ENCODE measurements around the gene PDE1A. TPM values are rescaled to one million over a fixed set of nuclear protein-coding genes. Genes with fewer than 3 reads are reported as not detected.

Gene PDE1A
- total RNA-seq, 1 experiment from 2014 or later: 0.15 TPM

DNA sequence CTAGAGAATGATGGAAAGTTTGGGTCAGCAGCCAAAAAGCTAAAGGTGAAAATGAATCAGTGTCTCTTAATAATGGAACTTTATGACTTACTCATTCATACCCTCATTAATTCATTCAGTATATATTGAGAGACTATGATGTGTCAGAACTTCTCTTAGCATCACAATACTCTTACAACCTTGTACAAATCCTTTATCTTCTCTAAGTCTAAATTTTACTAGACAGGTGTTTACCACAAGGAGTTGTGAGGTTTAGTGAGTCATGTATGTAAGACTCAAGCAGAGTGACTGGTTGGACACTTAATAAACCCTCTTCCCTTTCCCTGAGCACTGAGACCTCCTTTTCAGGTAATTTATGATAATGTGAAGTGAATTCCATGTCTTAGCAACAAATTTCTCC, 311.6 kb downstream of the PDE1A start:
- H4K20me1 ChIP-seq (ENCODE audit: insufficient read depth, low read depth, low read length): no peaks in the 10 kb centered on the region
- H3K9ac ChIP-seq (ENCODE audit: low read length): no peak overlapping the region
- no peaks in the 10 kb centered on the region for H3K36me3 ChIP-seq (ENCODE audit: insufficient read depth, low read length)
- H3K9me3 ChIP-seq (ENCODE audit: low read length): no peaks in the 10 kb centered on the region
- no peak overlapping the region for H2AFZ ChIP-seq (ENCODE audit: low read length)
- H3K4me3 ChIP-seq (ENCODE audit: low read length): no peak overlapping the region
- H3K4me1 ChIP-seq (ENCODE audit: low read length): no peaks in the 10 kb centered on the region
- H3K9me2 ChIP-seq (replicated peaks; ENCODE audit: insufficient read depth, low read length): no peaks in the 10 kb centered on the region
- H3K4me2 ChIP-seq (ENCODE audit: low read depth, low read length, poor library complexity, severe bottlenecking): no peak overlapping the region
- DNase-seq: no peak
- no peak overlapping the region for H3K27ac ChIP-seq (ENCODE audit: low read length)
- no peaks in the 10 kb centered on the region for H3K27me3 ChIP-seq (ENCODE audit: low read length)
- no peaks in the 10 kb centered on the region for H3K79me2 ChIP-seq (ENCODE audit: low read length)

DNA sequence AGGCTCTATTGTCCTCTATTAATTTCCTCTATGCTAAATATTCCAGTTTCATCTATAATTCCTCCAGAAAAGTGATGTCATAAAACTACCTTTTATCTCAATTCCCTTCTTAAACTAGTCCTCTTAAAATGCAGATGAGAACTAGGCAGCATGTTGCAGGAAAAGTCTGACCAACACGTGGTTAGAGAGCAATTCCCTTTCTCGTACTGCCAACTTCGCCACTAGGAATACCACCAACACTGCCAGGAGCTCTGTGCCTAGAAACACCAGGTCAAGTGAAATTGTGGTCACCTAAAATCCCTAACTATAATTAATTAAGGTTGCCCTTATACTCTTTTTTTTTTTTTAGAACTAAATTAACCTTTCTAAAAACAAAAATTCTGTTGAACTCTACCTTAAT, 313.5 kb downstream of the PDE1A start:
- no peak overlapping the region for H3K4me2 ChIP-seq (ENCODE audit: low read depth, low read length, poor library complexity, severe bottlenecking)
- H4K20me1 ChIP-seq (ENCODE audit: insufficient read depth, low read depth, low read length): no peaks in the 10 kb centered on the region
- no peaks in the 10 kb centered on the region for H3K27me3 ChIP-seq (ENCODE audit: low read length)
- H3K27ac ChIP-seq (ENCODE audit: low read length): no peak overlapping the region
- H3K4me1 ChIP-seq (ENCODE audit: low read length): no peaks in the 10 kb centered on the region
- no peaks in the 10 kb centered on the region for H3K79me2 ChIP-seq (ENCODE audit: low read length)
- H3K9ac ChIP-seq (ENCODE audit: low read length): no peak overlapping the region
- H2AFZ ChIP-seq (ENCODE audit: low read length): no peak overlapping the region
- H3K36me3 ChIP-seq (ENCODE audit: insufficient read depth, low read length): no peaks in the 10 kb centered on the region
- DNase-seq: no peak
- no peaks in the 10 kb centered on the region for H3K9me3 ChIP-seq (ENCODE audit: low read length)
- H3K4me3 ChIP-seq (ENCODE audit: low read length): no peak overlapping the region
- H3K9me2 ChIP-seq (replicated peaks; ENCODE audit: insufficient read depth, low read length): no peaks in the 10 kb centered on the region

DNA sequence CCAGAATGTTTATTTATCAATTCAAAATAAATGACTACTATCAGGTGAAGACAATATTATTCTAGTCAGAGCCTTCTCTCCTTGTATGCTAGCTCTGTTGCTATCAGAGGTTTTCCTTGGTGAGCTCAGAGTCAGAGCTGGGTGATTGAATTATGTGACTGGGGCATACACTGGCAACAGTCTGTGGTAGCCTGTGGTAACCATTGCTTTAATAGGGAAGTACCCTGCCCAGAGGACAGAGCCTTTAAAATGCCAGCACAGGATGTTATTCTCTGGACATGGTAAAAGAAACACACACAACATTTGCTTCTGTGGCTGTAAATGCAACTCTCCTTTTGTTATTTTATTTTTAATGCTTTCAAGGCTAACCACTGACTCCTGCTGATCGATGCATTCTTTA, 316.5 kb downstream of the PDE1A start:
- no peak overlapping the region for H3K27ac ChIP-seq (ENCODE audit: low read length)
- no peak overlapping the region for H3K4me2 ChIP-seq (ENCODE audit: low read depth, low read length, poor library complexity, severe bottlenecking)
- H3K27me3 ChIP-seq (ENCODE audit: low read length): no peaks in the 10 kb centered on the region
- no peaks in the 10 kb centered on the region for H3K9me2 ChIP-seq (replicated peaks; ENCODE audit: insufficient read depth, low read length)
- no peaks in the 10 kb centered on the region for H3K4me1 ChIP-seq (ENCODE audit: low read length)
- H2AFZ ChIP-seq (ENCODE audit: low read length): no peak overlapping the region
- no peak for DNase-seq
- H3K4me3 ChIP-seq (ENCODE audit: low read length): no peak overlapping the region
- no peaks in the 10 kb centered on the region for H3K9me3 ChIP-seq (ENCODE audit: low read length)
- H4K20me1 ChIP-seq (ENCODE audit: insufficient read depth, low read depth, low read length): no peaks in the 10 kb centered on the region
- H3K36me3 ChIP-seq (ENCODE audit: insufficient read depth, low read length): no peaks in the 10 kb centered on the region
- no peaks in the 10 kb centered on the region for H3K79me2 ChIP-seq (ENCODE audit: low read length)
- H3K9ac ChIP-seq (ENCODE audit: low read length): no peak overlapping the region

DNA sequence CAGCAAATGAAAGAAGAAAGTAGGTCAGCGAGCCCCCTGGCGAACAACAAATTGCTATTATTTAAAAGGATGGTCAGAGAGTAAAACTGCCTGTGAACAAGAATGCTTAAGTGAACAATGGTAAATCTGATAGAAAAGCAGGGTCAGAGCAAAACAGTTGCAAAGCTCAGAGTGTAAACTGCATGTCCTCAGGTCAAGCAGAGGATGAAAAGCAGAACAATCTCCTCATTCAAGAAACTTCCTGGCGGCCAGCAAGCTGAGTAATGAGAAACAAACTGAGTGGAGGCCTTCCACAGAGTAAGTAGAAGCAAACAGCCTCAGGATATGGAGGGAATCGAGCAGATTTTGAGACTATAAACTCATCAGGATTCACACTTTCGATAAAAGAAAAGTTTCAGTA, 323.3 kb downstream of the PDE1A start:
- Histone ChIP-seq H3K36me3 (ENCODE audit: insufficient read depth, low read length) (no peaks in the 10 kb centered on the region), H2AFZ (ENCODE audit: low read length) (no peak overlapping the region), H3K4me2 (ENCODE audit: low read depth, low read length, poor library complexity, severe bottlenecking) (no peak overlapping the region), H4K20me1 (ENCODE audit: insufficient read depth, low read depth, low read length) (no peaks in the 10 kb centered on the region), H3K4me3 (ENCODE audit: low read length) (no peak overlapping the region), H3K9me3 (ENCODE audit: low read length) (no peaks in the 10 kb centered on the region), H3K9me2 (replicated peaks; ENCODE audit: insufficient read depth, low read length) (no peaks in the 10 kb centered on the region), H3K79me2 (ENCODE audit: low read length) (no peaks in the 10 kb centered on the region), H3K27me3 (ENCODE audit: low read length) (no peaks in the 10 kb centered on the region), H3K9ac (ENCODE audit: low read length) (no peak overlapping the region), H3K4me1 (ENCODE audit: low read length) (no peaks in the 10 kb centered on the region), H3K27ac (ENCODE audit: low read length) (no peak overlapping the region)
- no peak for DNase-seq

DNA sequence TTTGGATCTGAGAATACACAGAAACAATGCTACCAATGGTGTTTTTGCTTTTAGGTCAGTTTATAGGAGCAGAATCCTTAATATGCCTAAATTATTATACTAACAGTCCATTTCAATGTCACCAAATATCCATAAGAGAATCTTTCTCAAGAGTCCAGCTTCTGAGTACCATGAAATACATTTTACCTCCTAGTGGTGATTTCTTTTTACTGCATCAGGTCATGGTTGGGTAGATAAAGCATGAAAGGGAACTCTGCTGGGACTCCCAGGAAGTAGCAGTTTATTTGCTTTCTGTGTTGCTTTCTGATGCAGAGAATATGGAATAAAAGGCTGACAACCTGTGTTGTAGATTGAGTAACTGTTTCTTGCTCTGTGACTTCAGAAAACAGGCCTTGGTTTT, 325.6 kb downstream of the PDE1A start:
- H3K4me2 ChIP-seq (ENCODE audit: low read depth, low read length, poor library complexity, severe bottlenecking): no peak overlapping the region
- no peak overlapping the region for H3K9ac ChIP-seq (ENCODE audit: low read length)
- H3K79me2 ChIP-seq (ENCODE audit: low read length): no peaks in the 10 kb centered on the region
- H2AFZ ChIP-seq (ENCODE audit: low read length): no peak overlapping the region
- no peaks in the 10 kb centered on the region for H3K27me3 ChIP-seq (ENCODE audit: low read length)
- H3K27ac ChIP-seq (ENCODE audit: low read length): no peak overlapping the region
- H3K4me1 ChIP-seq (ENCODE audit: low read length): peaks cover 4% of the 10 kb centered on the region
- DNase-seq: peak; percentile 52
- H3K4me3 ChIP-seq (ENCODE audit: low read length): no peak overlapping the region
- no peaks in the 10 kb centered on the region for H3K36me3 ChIP-seq (ENCODE audit: insufficient read depth, low read length)
- H4K20me1 ChIP-seq (ENCODE audit: insufficient read depth, low read depth, low read length): no peaks in the 10 kb centered on the region
- no peaks in the 10 kb centered on the region for H3K9me3 ChIP-seq (ENCODE audit: low read length)
- H3K9me2 ChIP-seq (replicated peaks; ENCODE audit: insufficient read depth, low read length): no peaks in the 10 kb centered on the region

DNA sequence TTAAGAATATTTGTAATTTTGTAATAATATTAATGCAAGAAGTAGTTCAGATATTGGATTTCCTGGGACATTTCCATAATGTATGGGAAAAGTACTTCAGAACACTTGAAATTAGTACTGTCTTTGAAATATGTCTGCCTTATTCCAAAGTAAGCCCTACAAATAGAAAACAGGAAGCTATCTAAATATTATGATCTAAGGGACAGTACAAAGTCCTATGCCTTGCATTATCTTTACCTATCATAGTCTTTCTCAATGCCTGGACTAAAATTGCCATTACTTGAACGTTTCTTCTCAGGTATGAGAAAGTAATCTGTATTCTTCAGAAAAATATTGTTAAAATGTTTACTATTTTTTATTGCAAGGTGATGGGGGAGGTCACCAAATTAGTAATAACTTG, 328.2 kb downstream of the PDE1A start:
- H3K9me3 ChIP-seq (ENCODE audit: low read length): no peaks in the 10 kb centered on the region
- no peak for DNase-seq
- H3K4me1 ChIP-seq (ENCODE audit: low read length): peaks cover 4% of the 10 kb centered on the region
- H3K36me3 ChIP-seq (ENCODE audit: insufficient read depth, low read length): no peaks in the 10 kb centered on the region
- no peaks in the 10 kb centered on the region for H3K9me2 ChIP-seq (replicated peaks; ENCODE audit: insufficient read depth, low read length)
- H3K27ac ChIP-seq (ENCODE audit: low read length): no peak overlapping the region
- H2AFZ ChIP-seq (ENCODE audit: low read length): no peak overlapping the region
- no peak overlapping the region for H3K4me3 ChIP-seq (ENCODE audit: low read length)
- no peaks in the 10 kb centered on the region for H3K79me2 ChIP-seq (ENCODE audit: low read length)
- no peak overlapping the region for H3K4me2 ChIP-seq (ENCODE audit: low read depth, low read length, poor library complexity, severe bottlenecking)
- H4K20me1 ChIP-seq (ENCODE audit: insufficient read depth, low read depth, low read length): no peaks in the 10 kb centered on the region
- no peak overlapping the region for H3K9ac ChIP-seq (ENCODE audit: low read length)
- H3K27me3 ChIP-seq (ENCODE audit: low read length): no peaks in the 10 kb centered on the region

DNA sequence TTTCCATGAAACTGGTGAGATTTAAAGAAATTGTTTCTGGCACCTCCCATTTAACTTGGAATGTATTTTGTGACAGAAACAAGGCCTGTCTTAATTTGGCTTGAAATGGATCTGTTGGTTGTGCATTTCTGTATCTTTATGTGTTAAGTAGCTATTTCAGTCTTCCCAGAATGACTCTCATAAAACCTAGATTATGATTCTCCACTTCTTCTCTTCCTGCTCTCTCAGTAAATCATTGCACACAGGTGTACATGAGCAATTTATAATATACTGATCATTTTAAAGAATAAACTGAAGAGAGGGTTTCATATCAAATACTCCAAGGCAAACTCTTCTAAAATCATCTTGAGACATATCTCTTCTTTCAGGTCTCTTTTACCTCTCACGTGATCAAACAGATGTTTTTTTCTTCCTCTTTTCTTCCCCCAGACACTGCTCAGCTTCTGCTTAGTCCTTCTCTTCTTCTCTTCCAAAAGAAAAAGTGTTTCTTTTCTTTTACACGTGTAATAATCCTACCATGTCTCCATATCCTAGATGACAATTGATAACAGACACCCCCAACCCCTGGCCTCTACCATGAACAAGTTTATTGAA, 329.2 kb downstream of the PDE1A start:
- Histone ChIP-seq H3K79me2 (ENCODE audit: low read length) (no peaks in the 10 kb centered on the region), H3K9ac (ENCODE audit: low read length) (no peak overlapping the region), H3K4me1 (ENCODE audit: low read length) (peaks cover 4% of the 10 kb centered on the region), H3K27ac (ENCODE audit: low read length) (no peak overlapping the region), H3K4me3 (ENCODE audit: low read length) (no peak overlapping the region), H3K36me3 (ENCODE audit: insufficient read depth, low read length) (no peaks in the 10 kb centered on the region), H3K27me3 (ENCODE audit: low read length) (no peaks in the 10 kb centered on the region), H3K9me2 (replicated peaks; ENCODE audit: insufficient read depth, low read length) (no peaks in the 10 kb centered on the region), H2AFZ (ENCODE audit: low read length) (no peak overlapping the region), H4K20me1 (ENCODE audit: insufficient read depth, low read depth, low read length) (no peaks in the 10 kb centered on the region), H3K4me2 (ENCODE audit: low read depth, low read length, poor library complexity, severe bottlenecking) (no peak overlapping the region), H3K9me3 (ENCODE audit: low read length) (no peaks in the 10 kb centered on the region)
- DNase-seq: no peak

DNA sequence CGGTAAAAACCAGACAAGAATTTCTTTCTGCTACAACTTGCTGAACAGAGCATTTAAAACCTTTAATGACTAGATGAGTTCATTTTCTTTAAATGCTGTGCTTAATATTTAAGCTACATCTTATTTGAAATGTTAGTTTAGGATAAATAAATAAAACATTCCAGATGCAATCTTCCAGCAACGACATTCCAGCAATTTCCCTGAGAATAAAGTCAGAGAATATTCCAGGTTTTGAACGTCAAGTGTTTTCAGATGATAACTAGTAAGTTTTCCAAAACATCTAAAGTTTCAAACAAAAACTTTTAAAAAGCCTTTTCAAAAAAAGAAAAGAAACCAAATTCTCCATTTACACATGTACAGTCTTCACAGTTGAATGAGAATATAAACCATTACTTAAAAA, 336.4 kb downstream of the PDE1A start:
- Histone ChIP-seq H3K9me3 (ENCODE audit: low read length) (no peaks in the 10 kb centered on the region), H3K4me1 (ENCODE audit: low read length) (no peaks in the 10 kb centered on the region)

More for the DNA sequence above, 336.4 kb downstream of the PDE1A start:
- Histone ChIP-seq H3K9ac (ENCODE audit: low read length) (no peak overlapping the region), H3K9me2 (replicated peaks; ENCODE audit: insufficient read depth, low read length) (no peaks in the 10 kb centered on the region), H3K4me3 (ENCODE audit: low read length) (no peak overlapping the region), H3K4me2 (ENCODE audit: low read depth, low read length, poor library complexity, severe bottlenecking) (no peak overlapping the region), H3K36me3 (ENCODE audit: insufficient read depth, low read length) (no peaks in the 10 kb centered on the region), H4K20me1 (ENCODE audit: insufficient read depth, low read depth, low read length) (no peaks in the 10 kb centered on the region), H3K27ac (ENCODE audit: low read length) (no peak overlapping the region), H3K79me2 (ENCODE audit: low read length) (no peaks in the 10 kb centered on the region), H3K27me3 (ENCODE audit: low read length) (no peaks in the 10 kb centered on the region), H2AFZ (ENCODE audit: low read length) (no peak overlapping the region)
- no peak for DNase-seq

Measured in Karpas-422 (cell line).